Left ventricle myocardium inferior (tissue), 1 donor: Measurements from ENCODE around the gene LRG1. TPM values are rescaled to one million over a fixed set of nuclear protein-coding genes. Genes with fewer than 3 reads are reported as not detected.

Experiments
- DNase-seq: peaks from one replicate; pipeline ENCODE4 v3.0.0-alpha.2; 2020
- H3K27ac ChIP-seq: fragments of 200-600 bp; replicated peaks from 2 replicates; pipeline ENCODE4 v1.8.0; 2021
- H3K27me3 ChIP-seq: fragments of 200-600 bp; 2 replicates; pipeline ENCODE4 v1.8.0; 2021; ENCODE audit warnings: low read depth
- H3K36me3 ChIP-seq: fragments of 200-600 bp; 2 replicates; pipeline ENCODE4 v1.8.0; 2021
- H3K4me1 ChIP-seq: fragments of 200-600 bp; 2 replicates; pipeline ENCODE4 v1.8.0; 2021
- H3K4me3 ChIP-seq: fragments of 200-600 bp; 2 replicates; pipeline ENCODE4 v1.8.0; 2021; ENCODE audit warnings: mild to moderate bottlenecking, moderate library complexity
- H3K9me3 ChIP-seq: fragments of 200-600 bp; replicated peaks from 2 replicates; pipeline ENCODE4 v1.8.0; 2021
- intact Hi-C: fragments of 100-400 bp; cut with micrococcal nuclease; formaldehyde crosslinking; loops from one replicate; pipeline ENCODE4 v1.11.0; 2022
- total RNA-seq: library from RNA; stranded (reverse); fragmentation: NEBNext Ultra II Directional; extraction: Animal tissue kit (Norgen Biotek cat#: 25700); gene quantifications from one replicate; pipeline ENCODE4 v1.2.1, GENCODE V29; 2021
- TF ChIP-seq, protein P1 (sequence below): fragments of 200-600 bp; IDR thresholded peaks from 2 replicates; pipeline ENCODE4 v1.8.0; 2021; ENCODE audit warnings: antibody characterized with exemption, mild to moderate bottlenecking, borderline replicate concordance
- donor health status: DM: no; HTN: yes; CAD: no; lungs with severe emphysema.

LRG1 gene
- total RNA-seq, 1 donor from 2014 or later = 0.41 TPM

DNA sequence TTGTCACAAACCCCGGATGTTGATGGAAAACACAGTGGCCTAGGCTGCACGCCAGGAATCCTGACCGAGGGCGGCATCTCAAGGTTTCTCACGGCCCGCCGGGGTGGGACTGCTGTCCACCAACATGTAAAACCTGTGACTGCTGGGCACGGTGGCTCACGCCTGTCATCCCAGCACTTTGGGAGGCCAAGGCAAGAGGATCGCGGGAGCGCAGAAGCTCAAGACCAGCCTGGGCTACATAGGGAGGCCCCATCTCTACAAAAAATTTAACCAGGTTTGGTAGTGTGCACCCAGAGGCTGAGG lies 32.7 kb downstream of the LRG1 start:
- TF ChIP-seq, protein P1, sequence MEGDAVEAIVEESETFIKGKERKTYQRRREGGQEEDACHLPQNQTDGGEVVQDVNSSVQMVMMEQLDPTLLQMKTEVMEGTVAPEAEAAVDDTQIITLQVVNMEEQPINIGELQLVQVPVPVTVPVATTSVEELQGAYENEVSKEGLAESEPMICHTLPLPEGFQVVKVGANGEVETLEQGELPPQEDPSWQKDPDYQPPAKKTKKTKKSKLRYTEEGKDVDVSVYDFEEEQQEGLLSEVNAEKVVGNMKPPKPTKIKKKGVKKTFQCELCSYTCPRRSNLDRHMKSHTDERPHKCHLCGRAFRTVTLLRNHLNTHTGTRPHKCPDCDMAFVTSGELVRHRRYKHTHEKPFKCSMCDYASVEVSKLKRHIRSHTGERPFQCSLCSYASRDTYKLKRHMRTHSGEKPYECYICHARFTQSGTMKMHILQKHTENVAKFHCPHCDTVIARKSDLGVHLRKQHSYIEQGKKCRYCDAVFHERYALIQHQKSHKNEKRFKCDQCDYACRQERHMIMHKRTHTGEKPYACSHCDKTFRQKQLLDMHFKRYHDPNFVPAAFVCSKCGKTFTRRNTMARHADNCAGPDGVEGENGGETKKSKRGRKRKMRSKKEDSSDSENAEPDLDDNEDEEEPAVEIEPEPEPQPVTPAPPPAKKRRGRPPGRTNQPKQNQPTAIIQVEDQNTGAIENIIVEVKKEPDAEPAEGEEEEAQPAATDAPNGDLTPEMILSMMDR = no peak
- DNase-seq = no peak
- Histone ChIP-seq H3K9me3 (no peaks in the 10 kb centered on the region), H3K4me1 (peaks cover 57% of the 10 kb centered on the region), H3K27me3 (no peaks in the 10 kb centered on the region), H3K4me3 (no peak overlapping the region), H3K36me3 (peaks cover 61% of the 10 kb centered on the region), H3K27ac (peak overlapping the region; percentile 23)
- intact Hi-C loops = no loop called here

DNA sequence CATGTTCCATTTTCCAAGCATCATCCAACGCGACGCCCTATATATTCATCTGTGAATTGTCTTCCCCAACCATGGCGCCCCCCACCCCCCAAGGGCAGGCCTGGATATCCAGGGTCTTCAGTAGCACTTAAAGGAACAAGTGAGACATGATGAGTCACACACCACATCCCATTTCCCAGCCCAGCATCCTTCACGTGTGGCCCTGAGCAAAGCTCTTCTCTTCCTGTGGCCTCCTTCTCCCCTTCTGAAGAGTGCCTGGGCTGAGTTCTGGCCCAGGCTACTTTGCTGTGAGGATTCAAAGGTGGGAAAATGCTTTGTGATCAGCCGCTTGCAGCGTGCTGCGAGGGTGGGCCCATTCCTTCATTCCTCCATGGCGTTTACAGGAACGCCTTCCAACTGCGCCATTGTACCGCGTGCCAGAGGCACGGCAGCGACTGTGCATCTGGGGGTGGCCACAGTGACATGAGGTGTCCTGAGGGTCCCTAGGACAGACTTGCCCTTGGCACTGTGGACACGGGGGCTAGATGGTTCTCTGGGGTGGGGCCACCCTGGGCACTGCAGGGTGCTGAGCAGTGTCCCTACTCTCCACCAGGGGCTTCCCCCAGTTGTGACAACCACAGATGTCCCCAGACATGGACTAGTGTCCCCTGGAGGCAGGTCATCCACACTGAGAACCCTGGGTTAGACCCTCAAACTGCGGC lies 33.2 kb downstream of the LRG1 start:
- intact Hi-C loops = no loop called here
- Histone ChIP-seq H3K4me3 (no peak overlapping the region), H3K9me3 (no peaks in the 10 kb centered on the region), H3K27ac (peak overlapping the region; percentile 23), H3K36me3 (peaks cover 66% of the 10 kb centered on the region), H3K27me3 (no peaks in the 10 kb centered on the region), H3K4me1 (peaks cover 53% of the 10 kb centered on the region)
- TF ChIP-seq, protein P1 = no peak
- DNase-seq = no peak

DNA sequence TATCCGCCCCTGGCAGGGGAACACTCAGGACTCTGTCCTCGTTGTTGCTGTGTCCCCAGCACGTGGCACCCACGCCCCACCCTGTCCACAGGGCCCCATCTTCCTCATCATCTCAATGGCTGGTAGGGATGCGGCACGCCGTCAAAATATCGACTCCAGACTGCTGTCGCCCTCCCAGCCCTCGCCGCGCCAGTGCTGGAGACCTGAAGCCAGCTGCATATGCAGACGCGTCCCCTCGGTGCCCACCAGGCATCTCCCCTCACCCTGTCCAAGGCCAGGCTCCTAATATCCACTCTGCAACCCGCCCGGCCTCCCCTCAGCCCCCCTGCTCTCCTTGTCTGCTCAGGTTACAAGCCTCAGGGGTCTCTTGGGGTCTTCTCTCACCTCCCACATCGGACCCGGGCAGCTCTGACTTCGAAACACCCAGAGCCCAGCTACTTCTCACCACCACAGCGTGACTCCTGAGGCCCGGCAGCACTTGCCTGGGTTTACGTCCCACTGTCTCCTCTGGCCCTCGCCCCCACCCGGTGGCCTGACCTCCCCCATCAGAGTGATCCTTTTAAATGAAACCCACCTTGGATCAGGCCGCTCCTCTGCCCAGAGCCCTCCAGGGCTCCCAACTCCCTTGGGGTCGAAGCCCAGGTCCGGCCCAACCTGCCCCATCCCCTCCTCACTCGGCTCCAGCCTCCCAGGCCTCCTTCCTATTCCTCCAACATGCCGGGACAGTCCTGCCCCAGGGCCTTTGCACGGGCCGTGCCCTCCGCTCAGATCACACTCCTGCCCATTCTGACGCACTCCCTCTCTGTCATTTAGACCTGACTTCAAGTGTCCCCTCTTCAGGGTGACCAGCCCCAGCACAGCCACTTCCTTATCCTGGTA lies 34.0 kb downstream of the LRG1 start:
- Histone ChIP-seq H3K36me3 (peaks cover 74% of the 10 kb centered on the region), H3K4me3 (no peak overlapping the region), H3K9me3 (no peaks in the 10 kb centered on the region), H3K4me1 (peaks cover 48% of the 10 kb centered on the region), H3K27ac (peak overlapping the region; percentile 23), H3K27me3 (no peaks in the 10 kb centered on the region)
- intact Hi-C loops = no loop called here
- no peak for DNase-seq
- TF ChIP-seq, protein P1 = no peak

DNA sequence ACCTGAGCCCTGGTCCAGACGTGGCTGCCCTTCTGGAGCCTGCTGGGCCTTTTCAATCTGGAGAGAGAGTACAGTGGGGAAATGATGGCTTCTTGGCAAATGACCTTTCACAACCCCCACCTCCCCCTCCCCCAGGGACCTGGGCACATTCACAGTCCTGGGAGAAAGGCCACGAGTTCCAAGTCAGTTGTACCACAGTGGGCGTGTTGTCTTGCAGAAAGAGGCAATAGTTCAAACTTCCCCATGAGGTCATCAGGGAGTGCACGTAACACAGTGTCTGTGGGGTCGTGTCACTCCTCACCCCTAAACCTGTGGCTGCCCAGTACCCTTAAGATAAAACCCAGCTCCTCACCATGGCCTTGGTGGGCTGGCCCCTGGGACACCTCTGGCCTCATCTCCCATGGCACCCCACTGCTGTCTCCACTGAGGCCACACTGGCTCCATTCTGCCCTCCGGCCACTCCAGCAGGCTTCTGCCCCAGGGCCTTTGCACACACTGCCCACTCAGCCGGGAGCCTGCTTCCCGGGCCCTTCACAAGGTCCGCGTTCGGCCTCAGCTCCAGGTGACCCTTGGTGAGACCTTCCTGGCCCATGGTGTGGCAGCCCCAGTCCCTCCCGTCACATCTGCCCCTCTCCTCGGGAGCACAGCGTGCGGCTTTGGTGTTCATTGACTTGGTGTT lies 34.8 kb downstream of the LRG1 start:
- H3K27me3 ChIP-seq = no peaks in the 10 kb centered on the region
- no peak for DNase-seq
- H3K4me1 ChIP-seq = peaks cover 40% of the 10 kb centered on the region
- TF ChIP-seq, protein P1 = no peak
- no peak overlapping the region for H3K4me3 ChIP-seq
- no peaks in the 10 kb centered on the region for H3K9me3 ChIP-seq
- intact Hi-C loops = no loop called here
- peaks cover 79% of the 10 kb centered on the region for H3K36me3 ChIP-seq
- peak overlapping the region; percentile 12 for H3K27ac ChIP-seq

DNA sequence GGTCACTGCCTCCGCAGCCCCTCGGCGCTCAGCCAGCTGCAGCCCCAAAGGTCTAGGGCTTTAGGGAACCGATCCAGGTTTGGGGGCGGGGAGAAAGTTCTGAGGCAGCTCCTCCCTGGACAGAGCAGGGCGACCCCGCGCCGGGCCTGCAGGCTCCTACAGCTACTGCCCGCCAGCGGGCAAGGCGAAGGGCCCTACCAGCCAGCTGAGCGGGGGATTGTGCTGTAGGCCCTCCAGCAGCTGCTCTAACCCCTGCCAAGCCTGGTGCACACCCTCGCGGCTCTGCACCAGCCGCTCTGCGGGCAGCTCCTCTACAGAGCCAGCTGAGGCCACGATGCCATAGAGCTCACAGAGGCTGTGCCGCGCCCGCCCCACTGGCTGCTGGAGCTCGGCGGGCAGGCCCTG lies 35.5 kb downstream of the LRG1 start:
- DNase-seq = no peak
- peaks cover 33% of the 10 kb centered on the region for H3K4me1 ChIP-seq
- peaks cover 86% of the 10 kb centered on the region for H3K36me3 ChIP-seq
- no peak overlapping the region for H3K4me3 ChIP-seq
- peak overlapping the region; percentile 12 for H3K27ac ChIP-seq
- H3K9me3 ChIP-seq = no peaks in the 10 kb centered on the region
- no peaks in the 10 kb centered on the region for H3K27me3 ChIP-seq
- TF ChIP-seq, protein P1 = no peak
- intact Hi-C loops = no loop called here
